ENCODE results near the gene CIB4.

- no peak for TF ChIP-seq POLR2AphosphoS5 (IDR thresholded peaks at IDR 0.05; ENCODE audit: insufficient read depth in 1 of 2, low read depth in 1 of 2)
- no peak for TF ChIP-seq CTCF (IDR thresholded peaks at IDR 0.05)
Measured at GRCh38 chr2:26599387-26599786, 41.8 kb downstream of the CIB4 start.

Measured in vagina (tissue), 2 donors.